OCI-M2 (cell line): ENCODE results near the gene JAKMIP3.

ENCODE experiments used
- DNase-seq: peaks from one replicate; lab custom pipeline; 2025; ENCODE audit not compliant: unreplicated experiment; lab: John Stamatoyannopoulos, UW

The JAKMIP3 gene

DNA sequence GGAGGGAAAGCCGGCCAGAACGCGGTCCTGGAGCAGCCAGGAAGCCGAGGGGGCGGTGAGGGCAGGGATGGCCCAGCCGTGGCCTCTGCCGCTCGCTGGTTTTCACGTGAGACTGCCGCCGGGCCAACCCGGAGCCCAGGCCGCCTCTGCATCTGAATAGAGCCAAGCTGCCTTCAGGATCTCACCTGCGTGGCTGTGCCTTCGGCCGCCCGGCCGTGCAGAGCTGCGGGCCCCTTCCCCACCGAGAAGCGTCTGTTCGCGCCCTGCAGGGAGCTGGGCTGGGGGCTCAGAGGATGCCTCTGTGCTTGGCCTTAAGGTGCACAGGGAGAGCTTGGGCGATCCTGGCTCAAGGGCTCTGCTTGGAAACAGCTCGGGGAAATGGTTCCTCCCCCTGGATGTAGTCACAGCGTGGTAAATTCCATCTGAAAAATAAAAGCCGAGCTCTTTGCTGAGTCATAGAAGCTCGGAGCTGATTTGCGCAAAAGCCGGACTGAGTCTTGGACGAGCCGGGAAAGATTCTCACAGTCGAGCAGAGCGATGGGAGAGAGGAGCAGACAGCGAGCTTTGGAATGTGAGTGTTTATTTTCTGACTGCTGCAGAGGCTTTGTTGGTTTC, at the start of gene JAKMIP3:
TSS of gene JAKMIP3 (plus strand) at position 456 of the 615 bp plus-strand sequence. CDS start 38,863 bp downstream, outside the sequence.
- no peak for DNase-seq

DNA sequence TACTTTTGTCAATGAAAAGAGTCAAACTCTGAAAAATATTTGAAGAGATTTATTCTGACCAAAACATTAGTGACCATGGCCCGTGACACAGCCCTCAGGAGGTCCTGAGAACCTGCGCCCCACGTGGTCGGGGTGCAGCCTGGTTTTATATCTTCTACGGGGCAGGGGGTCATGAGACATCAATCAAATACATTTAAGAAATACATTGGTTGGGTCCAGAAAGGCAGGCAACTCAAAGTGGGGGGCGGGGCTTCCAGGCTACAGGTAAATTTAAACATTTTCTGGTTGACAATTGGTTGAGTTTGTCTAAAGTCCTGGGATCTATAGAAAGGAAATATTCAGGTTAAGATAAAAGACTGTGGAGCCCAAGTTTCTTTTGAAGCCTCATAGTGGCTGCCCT, 49.2 kb upstream of the JAKMIP3 start:
- no peak for DNase-seq

DNA sequence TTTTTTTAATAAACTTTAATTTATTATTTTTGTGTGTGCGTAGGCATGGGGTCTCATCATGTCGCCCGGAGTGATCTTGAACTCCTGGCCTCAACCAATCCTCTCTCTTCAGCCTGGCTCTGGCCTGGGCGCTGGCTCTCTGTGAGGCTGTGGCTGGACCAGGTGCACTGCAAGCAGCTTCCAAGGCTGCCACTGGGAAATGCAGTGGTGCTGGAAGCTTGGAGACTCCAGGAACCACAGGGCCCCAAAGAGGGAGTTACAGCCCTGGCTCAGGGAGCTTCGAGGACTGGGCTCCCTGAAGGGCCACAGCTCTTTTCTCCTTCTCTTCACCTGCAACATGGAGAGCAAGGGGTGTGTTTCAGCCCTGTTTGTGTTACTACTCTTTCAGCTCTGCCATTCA, 47.3 kb upstream of the JAKMIP3 start:
- DNase-seq: no peak

DNA sequence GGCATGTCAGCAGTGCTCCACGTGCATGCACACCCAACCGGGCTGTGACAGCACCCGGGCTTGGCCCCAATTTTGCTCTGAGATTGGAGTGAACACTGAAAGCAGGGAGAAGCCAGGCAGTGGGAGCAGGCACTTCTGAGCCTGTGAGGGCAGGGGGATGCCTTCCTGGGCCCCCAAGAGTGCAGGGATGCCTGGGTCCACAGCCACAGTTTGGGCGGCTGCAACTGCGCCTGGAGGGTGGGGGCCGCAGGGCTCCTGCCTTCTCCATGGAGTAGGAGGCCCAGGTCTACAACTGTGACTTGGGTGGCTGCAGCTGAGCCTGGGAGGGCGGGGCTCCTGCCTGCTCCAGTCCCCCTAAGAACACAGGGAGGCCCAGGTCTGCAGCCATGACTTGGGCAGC, 46.4 kb upstream of the JAKMIP3 start:
- DNase-seq: no peak

DNA sequence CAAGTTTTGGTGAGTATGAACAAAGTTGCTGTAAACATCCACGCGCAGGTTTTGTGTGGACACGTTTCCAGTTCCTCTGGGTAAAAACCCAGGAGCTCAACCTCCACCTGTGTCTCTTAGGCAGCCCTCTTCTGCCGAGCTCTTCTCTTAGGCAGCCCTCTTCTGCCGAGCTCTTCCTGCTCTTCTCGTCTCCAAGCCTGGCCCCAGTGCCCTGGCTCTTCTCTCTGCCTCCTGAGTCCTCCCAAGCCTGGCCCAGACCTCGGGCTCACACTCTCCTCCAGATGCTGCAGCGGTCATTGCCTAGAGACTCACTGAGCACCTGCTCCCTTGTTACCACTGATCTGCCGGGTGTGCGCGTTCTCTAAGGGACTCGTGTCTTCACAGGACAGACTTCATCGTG, 45.3 kb upstream of the JAKMIP3 start:
- no peak for DNase-seq

DNA sequence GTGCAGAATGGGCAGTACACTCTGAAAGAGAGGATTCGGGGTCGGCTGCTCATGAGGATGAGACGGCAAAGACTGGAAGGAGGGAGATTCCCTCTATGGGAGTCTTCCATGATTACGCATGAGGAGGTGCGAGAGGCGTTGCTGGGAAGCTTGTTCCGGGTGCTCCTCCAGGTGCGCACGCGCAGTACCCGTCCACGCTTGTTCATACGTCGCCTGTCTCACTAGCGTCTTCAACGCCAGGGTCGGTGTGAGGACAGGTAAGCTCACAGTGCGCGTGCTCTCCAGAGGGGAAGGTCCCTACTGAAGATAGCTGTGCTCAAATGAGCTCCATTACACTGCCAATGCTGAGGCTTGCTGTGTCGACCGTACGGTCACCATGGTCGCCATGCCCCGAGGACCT, 44.7 kb upstream of the JAKMIP3 start:
- no peak for DNase-seq

DNA sequence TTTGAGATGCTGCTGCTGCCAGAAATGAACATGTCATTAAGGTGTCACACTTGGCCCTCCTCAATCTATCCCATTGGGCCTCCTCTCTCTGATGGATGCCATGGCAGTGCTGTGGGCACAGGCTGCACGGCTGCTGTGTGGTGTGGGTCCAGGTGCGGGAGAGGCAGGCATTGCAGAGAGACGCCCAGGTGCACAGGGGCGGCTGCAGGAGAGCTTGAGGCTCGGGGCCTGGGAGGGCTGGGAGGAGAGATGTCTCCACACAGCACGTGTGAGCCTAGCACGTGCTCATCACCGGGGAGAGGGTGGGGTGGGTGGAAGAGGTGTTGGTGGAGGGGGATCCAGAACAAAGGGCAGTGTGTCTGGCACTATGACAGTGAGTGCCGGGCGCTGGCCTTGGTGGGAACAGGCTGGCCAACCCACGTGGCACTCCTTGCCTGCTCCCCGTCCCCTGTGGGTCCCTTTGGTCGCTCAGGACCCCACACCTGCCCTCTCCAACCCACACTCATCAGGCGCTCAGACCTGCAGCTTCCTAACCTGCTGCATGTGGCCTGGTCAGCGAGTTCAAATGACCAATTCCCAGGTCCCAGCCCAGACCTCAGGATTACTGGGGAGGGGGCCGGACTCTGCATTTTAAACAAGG, 44.1 kb upstream of the JAKMIP3 start:
- no peak for DNase-seq

DNA sequence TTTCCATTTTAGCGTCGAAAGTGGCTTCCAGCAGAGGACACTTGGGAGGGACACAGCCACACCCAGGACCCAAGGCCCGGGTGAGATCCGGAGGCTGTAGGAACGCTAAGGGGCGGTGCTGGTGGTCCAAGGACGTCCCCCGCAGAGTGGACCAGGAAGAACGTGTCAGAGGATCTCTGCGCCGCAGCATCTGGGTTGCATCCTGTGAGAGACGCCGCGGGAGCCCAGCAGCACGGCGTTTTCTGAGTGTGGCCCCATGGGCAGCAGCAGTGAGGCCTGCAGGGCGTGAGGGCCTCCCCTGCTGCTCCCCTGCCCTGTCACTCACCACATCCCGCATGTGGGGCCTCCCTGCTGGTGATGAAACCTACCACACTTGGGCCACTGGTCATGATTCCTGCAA, 43.5 kb upstream of the JAKMIP3 start:
- no peak for DNase-seq

DNA sequence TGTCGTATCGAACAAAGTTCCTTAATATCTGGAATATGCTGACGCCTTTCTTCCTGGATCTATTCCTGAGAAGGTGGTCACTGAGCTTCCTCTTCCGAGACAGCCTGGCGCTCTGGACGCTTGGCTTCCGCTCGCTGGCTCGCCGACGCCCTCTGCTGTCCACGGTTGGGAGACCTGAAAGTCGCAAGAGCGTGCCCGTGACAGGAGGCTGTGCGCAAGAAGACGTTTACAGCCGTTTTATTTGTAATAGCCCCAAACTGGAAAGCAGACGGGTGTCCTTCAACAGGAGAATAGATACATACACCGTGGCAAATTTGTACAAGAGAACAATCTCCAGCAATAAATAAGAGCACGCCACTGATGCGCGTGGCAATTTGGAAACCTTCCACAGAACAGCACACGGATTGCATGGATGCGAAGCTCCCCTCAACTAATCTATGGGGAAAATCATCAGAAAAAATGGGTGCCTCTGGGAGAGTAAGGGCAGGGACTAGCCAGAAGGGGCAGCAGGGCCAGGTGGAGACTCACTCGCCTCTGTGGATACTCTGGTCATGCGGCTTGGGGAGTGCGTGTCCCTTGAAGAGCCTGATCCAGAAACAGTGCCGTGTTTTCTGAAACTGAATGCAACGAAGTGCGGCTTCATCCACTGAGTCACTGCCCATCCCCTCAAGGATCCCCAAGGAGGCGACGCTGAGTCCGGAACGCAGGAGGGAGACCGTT, 42.5 kb upstream of the JAKMIP3 start:
- DNase-seq: no peak

DNA sequence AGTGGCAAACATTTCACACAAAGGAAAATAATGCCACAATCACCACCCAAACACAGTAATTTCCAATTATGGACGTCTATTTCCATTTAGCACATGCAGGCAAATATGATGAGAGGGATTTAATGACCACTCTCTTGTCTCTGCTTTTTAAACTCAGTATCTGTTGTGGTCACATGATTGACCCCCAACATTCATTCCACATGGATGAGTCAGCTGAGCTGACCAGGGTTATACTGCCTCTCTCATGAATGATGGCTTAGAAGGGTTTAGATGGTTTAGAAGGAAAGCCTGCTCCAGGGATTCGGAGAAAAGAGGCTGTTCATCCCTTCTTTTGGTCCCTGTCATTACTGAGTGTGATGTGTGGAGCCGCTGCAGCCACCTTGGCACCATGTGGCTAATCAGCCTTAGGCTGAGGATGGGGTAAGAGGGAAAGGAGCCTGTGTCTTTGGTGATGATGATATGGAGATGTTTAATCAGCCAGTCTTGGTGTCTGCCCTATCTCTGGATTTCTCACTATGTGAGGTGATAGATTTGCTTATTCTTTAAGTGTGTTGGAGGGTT, 38.2 kb upstream of the JAKMIP3 start:
- DNase-seq: no peak

DNA sequence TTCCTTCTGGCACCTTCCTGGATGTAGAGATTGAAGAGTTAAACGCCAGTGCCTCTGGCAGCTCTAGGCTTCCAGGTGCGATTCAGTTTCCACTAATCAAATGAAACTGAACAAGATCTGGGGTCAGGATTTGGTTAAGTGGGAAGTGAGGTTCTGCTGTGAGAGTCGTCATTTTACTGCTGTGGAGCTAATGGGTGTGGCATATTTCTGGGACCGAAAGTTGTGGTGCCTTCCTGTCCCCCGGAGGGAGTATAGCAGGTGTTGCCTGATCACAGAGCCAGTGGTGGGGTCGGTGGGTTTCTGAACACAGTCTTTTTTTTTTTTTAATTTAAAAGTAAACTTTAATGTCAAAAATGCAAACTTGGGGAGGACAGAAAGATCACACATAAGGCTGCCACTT, 37.0 kb upstream of the JAKMIP3 start:
- no peak for DNase-seq

DNA sequence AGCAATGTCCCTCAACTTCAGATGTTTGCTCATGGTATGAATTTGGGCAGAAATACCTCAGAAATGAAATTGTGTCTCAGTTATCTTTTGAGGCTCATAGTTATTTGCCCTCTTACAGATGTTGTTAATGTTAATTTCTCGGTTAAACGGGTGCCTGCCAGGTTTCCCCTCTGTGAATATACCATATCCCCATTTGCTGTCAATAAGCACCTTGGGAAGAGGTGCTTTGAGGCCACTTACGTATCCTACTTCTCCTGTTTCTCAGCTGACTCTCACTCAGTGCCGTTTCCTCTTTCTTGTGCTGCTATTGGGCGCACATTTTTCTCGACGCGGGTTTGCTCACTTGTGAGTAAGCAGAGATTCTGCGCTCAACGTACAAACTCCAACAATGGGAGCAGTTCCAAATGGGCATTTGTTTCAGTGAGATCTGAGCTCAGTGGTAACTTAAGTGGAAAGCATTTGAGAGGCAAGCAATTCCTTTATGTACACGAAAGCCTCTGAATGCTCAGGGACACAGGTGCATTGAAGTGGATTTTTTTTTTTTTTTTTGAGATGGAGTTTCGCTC, 34.8 kb upstream of the JAKMIP3 start:
- no peak for DNase-seq

DNA sequence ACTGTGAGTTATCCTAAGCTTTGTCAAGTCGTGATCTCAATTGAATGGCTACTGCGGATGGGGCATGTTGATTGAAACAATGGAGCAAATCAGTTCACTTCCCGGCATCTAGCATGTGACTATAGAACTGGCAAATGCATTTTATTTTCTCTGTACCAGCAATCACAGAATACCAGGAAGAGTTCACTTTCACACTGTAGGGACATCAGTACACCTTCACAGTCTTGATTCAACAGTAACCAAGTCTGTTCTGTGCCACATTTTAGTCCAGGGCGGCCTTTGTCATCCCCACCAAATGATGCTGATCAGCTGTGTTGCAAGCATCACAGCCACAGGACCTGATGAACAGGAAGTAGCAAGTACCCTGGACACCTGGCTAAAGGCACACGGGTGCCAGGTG, 32.1 kb upstream of the JAKMIP3 start:
- DNase-seq: no peak

DNA sequence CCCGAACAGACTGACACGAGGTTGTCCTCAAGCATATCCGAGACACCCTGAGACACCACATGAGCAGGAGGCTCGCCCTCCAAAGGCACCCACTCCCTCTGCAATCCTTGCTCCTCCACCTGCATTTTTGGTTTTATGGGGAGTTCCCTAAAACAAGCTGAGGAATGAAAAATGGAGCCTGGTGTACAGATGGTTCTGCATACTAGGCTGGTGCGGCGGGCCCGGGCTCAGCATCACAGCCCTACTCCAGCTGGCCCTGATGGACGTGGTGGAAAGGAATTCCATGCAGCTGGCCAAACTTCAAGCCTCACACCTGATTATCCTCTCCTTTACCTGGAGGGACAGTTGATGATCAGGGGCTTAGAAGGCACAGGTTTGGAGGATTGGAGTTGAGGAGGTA, 30.3 kb upstream of the JAKMIP3 start:
- no peak for DNase-seq

DNA sequence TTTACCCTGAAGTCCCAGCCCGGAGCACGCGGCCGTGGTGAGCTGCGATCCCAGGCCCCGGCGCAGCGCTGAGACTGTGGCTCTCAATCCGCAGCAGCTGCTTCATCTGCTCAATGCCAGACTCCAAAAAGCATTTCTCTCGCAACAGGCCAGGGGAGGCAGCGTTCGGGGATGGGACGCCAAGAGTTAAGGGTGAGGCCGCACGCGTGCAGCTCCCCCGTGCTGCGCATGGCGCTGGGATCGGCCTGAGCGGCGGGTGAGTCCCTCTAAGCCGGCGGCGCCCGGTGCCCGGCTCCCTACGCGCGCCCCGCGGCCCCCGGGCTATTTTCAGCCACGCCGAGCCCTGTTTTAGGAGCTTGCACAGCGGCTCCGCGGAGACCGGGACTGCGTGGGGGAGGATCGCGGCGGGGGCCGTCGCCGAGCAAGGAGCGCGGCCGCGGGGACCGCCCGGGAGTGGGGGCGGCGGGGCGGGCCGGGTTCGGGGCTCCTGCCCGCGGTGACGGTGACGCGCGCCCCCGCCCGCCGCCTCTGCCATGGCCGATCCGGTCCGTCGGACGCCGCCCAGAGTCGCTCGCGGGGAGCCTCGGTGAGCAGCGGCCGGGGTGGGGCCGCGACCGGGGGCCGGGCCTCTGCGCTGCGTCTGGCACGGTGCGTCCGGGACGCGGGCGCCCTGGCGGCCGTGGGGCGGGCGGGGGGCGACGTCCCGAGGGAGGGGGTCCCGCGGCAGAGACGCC, 29.4 kb upstream of the JAKMIP3 start:
- no peak for DNase-seq

DNA sequence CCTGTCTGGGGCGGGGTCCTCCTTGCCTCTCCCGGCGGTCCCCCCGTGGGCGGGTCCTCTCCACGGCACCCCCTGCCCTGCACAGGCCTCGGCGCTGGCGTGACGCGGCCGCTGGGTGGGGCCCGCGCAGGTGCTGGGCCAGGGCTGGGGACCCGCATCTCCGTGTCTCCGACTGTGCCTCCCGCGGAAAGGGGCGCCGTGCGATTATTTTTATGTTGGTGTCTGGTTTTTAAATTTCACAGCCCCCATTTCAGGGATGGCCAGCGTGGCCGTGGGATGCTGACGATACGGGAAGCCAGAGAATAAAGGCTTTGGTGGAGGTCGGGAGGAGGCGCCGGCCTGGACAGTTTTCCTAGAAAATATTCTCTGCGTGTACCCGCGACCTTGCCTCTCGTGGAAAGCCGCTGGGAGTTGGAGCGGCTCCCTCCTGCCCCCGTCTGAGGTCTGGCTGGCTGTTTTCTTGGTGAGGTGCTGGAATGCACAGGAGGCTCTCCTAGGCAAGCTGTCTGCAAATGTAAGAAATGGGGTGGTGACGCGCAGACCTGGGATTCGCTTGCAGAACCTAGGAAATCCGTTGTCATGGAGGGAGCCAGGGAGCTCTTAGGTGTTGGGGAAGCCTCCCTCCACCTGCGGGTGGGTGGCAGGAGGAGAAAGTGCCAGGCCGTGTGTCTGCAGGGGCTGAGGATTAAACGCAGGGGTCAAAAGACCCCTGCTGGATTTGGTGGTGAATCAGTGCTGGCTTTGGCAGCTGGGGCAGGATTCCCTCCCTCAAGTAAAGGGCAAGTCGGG, 28.7 kb upstream of the JAKMIP3 start:
- DNase-seq: no peak

DNA sequence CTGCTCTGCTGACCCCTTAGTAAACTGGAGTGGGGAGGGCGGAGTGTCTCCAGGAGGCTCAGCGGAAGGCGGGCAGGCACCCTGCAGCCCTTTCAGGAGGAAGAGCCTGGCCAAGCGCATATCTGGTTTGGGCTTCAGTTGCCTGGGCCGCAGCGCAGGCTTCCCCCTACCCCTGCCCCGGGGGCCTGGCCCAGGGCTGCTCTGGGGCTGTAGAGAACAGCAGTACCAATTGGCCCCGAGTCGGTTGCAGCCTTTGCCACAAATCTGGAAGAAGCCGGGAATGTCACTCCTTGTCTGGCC, 28.1 kb upstream of the JAKMIP3 start:
- no peak for DNase-seq

DNA sequence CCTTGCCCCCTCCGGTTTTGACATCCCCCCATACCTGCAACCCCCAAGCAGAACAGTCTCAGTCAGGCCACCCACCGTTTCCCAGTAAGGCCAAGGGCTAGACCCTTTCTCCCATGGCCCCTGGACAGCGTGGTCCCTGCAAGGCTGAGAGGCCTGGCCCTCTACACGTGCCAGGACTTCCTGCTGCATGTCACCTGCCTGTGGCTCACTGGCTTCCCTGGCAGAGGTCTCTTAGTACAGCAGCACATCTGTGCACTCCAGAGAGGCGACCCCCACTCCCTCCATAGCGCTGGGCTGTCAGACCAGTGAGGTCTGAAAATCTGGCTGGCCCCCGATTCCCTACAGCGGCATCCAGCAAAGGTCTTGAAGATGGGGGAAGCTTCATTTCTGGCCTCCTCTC, 26.4 kb upstream of the JAKMIP3 start:
- no peak for DNase-seq

DNA sequence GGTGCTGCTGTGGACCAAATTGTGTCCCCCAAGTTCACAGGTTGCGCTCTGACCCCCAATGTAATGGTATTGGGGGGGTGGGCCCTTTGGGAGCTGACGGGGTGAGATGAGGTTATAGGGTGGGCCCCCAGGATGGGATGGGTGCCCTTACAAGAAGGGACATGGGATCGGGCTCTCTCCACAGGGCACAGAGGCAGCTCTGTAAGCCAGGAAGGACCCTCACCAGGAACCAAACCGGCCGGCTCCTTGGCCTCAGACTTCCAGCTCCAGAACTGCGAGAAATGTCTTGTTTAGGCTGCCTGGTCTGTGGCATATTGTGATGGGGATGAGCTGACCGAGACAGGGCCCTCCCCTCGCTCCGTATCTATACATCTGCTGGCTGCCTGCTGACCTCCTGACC, 25.7 kb upstream of the JAKMIP3 start:
- no peak for DNase-seq

DNA sequence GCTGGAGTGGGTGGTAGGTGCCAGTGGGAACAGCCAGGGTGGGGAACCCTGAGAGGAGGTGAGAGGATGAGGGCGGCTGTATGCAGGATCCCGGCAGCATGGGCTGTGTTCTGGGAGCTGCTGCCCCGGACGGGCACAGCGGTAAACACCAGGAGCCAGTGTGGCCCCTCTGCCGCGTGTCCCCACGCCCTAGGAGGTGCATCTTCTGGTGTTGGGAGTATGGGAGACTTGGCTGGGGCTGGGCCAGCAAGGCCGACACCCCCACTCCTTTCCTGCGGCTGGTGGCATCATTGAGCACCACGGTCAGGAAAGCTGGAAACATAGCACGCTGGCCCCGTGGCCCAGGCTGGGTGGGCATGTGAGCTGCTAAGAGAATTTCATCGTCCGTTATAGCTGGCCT, 24.4 kb upstream of the JAKMIP3 start:
- no peak for DNase-seq
